Stimulated activated CD4-positive, alpha-beta T cell treated with anti-CD3 and anti-CD28 coated beads, Interleukin-1b, Interleukin-23, amount 100 ng/mL, for 24 hours (primary cell): ENCODE results near the gene PRDM5.

Experiments
- DNase-seq, 4 experiments: peaks; one replicate each; pipeline ENCODE4 v3.0.0-alpha.2; 2020; ENCODE audit warnings: low read depth in 4 of 4, low spot score in 1 of 4

Gene PRDM5

DNA sequence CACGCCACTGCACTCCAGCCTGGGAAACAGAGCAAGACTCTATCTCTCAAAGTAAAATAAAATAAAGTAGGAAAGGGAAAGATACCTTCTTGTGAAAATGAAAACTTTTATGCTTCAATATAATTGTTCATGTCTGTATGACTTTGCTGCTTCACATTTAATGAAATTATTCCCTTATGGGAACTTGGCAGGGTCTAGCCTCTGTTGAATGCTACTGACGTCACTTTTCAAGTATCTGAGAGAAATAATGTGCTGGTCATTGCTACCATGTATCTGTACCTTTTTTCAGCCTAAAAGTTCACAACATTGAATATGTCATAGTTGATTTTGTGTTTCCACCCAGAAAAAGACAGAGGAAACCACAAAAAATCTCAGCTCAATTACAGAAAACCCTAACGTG is 65.2 kb downstream of the PRDM5 start:
- no peak for DNase-seq

DNA sequence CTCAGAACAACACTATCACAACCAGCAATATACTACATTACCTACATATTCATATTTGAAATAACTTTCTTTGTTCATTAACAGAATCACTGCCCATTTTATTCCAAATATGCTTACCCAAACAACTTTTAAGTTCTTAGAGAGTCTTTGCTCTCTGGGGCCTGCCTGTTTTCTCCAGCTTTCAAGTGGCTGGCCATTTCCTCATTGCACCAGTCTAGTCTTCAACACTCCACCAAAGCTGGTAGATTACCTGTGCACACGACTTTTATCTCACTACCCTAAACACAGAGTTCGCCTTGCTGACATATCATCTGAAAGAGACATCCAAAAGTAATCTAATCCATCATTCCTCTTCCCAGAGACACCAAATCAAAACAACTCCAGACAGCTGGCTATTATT is 66.2 kb downstream of the PRDM5 start:
- no peak for DNase-seq

DNA sequence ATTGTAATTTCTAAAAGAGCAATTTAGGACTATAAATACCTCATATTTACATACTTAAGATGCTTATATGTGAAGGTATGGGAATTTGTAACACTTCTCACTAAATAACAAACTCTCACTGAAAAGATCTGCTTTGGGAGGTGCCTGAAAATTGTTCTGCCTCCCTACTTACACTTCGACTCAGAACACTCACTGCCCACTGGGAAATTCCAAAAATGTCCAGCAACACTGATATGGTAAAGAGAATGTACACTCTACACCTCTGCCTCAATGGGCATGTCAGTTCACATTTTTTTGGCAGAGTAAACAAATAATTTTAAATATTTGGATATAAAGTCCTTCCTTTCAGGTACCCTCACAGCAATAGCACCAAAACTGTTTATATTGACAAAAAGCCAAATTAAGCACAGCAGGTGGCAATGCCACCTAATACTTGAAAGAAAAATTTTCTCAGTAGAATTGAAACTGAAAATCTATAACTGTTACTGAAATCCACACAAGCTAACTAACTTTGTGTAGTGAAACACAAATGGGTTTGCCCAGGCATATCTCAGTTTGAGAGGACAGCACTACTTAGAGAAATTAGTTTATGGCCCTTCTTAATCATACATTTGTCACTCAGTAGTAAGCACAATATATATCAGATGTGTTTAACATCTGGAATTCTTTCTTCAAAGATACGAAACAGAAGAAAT is 67.1 kb downstream of the PRDM5 start:
- DNase-seq = no peak

DNA sequence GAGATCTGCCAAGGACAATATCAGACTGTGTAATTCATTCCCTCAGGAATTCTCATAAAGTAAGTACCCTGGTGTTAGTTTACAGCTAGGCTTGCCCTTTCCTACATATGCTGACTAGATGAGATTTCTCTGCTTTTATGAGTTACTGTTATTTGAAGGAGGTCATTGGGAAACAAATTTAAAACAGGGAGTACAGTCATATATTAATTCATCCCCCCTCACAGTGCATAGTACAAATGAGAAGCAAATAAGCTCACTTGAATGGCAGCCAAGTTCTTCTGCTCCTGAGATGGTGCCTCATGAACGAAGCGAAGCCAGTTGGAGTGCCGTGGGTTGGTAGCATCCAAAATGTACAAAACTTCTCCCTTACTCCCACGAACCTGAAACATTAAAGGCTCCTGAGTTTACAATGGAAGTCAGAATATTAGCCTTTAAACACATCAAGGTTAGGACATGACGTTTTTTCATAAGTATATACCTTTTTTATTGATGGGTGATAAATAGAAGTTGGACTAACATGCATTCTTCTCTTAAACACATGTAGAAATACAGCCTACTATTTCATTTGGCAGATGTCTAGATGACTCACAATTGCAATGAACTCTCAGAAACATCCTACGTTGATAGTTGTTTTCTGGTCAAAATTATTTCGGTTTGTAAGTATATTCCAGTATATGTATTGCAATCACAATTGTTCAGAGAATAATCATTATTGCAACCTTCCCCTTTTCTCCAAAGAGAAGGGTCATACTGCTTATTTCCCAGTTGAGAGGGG is 69.2 kb downstream of the PRDM5 start:
- DNase-seq = no peak

DNA sequence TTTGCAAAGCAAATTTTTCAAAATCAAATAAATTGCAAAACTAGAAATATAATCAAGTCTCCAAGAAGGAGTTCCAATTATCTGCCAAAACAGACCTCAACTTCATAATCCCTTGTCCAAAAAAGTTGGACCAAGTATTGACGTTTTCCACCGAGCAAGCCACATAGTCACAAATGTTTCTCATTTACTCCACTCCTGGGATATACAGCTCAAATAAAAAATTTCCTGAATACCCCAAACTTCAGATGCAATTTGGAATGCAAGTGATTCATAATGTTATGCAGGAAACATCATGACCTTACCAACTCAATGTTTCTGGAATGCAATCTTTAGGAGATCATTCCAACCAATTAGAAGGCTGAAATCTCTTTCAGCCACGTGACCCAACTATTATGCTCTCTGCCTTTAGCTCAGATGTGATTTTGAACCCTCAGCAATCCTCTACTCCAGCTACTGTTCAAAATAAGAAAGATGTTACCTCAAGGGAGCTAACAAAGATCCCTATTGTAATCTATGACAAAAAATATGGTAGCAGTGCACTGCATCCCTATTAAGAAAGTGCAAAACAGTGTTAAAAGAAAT is 72.4 kb downstream of the PRDM5 start:
- DNase-seq = no peak

DNA sequence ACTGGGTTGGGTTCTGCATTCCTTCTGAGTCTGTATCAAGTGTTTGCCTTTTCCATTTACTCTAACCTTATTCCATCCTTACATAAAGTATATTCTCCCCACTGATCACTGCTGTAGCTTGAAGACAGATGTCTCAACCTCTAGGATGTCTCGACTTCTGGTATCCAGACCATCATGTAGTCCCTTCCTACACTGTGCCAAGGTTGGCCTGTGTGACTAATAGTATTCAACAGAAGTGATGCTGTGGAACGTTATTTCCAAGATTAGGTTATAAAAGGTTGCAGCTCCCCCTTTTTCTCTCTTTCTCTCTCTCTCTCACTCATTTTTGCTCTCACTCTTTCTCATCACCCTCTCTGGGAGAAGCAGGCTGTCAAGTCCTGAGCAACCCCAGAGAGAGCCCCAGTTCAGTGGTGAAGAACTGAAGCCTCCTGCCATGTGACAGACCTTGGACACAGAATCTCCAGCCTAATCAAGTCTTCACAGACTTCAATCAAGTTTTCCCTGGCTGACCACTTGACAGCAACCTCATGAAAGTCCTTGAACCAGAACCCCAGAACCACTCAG is 75.4 kb downstream of the PRDM5 start:
- DNase-seq = no peak

DNA sequence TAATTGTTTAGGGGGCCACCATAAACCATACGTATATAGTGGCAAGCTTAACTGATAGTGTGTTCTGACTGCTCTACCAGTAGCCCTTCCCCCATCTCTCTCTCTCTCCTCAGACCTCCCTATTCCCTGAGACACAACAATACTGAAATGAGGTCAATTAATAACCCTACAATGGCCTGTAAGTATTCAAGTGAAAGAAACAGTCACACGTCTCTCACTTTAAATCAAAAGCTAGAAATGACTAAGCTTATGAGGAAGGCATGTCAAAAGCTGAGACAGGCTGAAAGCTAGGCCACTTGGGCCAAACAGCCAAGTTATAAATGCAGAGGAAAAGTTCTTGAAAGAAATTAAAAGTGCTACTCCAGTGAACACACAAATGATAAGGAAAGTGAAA is 78.0 kb downstream of the PRDM5 start:
- no peak for DNase-seq

DNA sequence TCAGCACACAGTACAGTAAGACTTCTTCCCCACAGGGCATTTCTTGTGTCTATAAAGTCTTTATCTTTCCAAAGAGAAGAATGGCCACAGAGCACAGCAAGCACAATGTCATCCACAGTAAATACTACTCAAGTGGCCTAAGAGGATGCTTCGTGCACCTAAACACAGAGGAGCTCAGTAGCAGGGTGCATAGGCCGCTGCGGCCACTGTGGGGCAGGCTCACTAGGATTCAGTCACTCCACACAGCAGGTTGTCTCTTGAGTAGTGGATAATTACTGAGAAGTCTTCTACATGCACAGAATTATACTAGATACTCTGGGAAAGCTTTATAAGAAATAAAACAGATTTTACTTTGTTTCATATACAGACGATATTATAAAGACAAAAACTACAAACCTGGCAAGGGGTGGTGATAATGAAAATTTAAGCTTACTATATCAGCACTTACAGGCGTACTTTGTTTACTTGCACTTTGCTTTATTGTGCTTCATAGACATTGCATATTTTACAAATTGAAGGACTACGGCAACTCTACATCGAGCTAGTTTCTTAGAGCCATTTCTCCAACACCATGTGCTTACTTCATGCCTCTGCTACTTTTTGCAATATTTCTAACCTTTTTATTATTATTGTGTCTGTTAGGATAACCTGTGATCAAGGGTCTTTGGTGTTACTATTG is 78.5 kb downstream of the PRDM5 start:
- DNase-seq = no peak

DNA sequence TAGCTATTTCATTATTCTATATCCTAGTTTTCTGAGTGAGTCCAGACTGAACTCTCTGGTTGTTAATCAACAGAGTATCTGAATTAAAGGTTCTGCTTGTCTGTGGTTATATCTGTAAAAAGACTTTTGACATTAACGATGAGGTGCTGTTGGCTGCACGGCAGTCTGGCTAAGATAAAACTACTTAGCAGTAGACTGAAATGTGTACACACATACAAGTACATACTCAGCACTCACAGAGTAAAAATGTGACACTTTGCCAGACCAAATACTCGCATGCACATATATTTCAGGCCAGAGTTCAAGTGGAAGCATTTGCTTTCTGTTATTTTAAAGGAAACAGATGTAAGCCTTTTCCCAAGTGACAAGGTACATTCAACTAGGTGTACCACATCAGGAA is 80.5 kb downstream of the PRDM5 start:
- no peak for DNase-seq

DNA sequence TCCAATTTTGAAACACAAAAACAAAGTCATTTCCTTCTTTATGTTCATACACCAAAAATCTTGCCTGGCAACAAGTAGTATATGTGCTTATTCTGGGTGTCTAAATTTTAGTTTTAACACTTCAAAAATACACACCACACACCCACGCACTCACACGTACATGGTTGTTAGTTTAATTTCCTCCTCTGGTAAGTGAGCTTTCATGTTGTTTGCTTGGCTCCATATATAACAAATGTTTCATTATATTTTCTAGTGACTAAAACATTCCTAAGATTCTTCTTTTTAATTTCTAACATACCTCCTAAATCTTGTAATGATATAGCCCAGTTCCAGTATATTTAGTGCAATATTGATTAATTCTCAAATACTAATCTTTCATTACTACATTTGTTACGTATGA is 80.9 kb downstream of the PRDM5 start:
- no peak for DNase-seq

DNA sequence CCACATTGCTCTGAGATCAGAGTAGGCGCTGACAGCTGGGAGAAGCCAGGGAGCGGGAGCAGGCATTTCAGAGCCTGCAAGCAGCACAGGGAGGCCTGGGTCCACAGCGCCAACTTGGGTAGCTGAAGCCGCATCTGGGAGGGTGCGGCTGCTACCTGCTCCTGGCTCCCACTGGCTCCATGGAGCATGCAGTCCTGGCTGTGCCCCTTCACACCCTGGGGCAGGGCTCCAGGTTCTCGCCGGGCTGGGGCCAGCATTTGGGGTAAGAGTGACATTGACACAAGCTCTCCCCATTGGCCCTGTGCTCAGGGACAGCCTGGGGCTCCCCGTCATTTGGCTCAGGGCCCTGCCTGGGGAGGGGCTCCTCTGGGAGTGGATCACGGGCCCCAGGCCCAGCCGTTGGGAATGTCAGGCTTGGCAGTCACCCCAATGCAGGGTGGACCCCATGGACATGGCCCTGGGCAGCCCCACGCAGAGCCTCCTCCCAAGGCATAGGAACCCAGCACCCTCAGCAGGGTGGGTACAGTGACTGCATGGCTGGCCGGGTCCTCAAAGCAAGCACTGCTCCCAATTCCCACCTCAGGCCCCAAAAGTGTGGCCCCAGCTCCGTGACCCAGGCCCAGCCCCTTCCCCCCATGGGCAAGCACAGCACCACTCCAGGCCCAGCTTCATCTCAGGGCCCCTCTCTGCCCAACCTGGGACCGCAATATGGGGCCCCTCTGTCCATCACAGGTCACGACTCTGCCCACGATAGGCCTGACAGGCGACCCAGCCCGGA is 82.4 kb downstream of the PRDM5 start:
- DNase-seq = no peak

DNA sequence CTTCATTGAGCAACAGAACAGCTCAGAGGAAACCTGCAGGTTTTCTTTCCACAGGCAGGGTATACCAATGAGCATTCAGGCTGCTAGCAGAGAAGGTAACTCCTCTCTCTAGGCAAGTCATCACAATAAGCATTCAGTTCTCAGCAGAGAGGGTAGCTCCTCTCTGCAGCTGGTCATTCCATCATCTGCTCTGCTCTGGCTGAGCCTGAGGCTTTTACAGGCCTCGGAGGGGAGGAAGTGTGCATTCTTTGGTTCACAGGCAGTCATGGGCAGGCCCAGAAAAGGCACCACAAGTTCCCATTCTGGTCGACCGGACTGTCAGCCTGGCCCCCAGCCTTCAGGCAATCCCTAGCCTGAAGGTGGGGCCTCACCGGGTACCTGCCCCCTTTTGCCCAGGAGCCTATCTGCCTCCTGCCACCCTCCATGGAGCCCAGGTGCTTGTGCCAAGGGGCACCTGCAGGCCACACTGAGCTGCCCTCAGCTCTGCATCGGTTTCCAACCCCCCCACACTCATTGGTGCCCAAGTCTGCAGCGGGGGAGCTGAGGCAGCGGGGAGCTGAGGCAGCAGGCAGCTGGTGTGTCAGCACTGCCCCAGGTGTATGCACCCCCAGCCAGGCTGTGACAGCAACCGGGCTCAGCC is 83.1 kb downstream of the PRDM5 start:
- no peak for DNase-seq

DNA sequence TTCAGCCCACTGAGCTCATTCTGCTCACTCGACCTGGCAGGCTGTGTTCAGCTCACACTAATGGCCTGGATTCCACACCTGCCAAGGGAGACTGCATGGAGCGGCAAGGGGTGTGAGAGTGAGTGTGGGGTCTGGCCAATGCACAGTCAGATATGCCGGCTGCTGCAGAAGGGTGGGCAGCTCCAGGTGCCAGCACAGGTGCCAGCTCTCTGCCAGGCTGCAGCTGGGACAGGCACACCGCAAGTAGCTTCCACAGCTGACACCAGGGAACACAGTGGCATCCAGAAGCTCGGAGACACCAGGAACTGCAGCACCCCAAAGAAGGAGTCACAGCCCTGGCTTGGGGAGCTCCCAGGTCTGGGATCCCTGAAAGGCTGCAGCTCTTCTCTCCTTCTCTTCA is 83.7 kb downstream of the PRDM5 start:
- no peak for DNase-seq

DNA sequence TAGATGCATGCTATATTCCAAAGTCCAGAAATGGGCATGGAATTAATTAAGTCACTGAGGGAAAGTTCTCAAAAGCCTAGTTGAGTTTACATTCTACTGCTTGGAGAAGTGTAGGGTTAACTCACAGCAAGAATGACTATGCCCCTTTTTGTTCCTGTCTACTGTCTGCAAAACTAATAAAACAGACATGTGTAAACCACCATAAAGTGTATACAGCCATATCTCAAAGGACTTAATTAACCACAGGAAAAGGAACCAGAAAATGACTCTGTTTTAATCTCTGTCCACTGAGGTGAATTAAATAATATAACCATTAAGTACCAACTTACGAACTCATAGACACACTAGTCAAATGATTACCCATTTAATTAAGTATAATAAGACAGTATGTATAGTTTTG is 84.9 kb downstream of the PRDM5 start:
- DNase-seq = no peak

DNA sequence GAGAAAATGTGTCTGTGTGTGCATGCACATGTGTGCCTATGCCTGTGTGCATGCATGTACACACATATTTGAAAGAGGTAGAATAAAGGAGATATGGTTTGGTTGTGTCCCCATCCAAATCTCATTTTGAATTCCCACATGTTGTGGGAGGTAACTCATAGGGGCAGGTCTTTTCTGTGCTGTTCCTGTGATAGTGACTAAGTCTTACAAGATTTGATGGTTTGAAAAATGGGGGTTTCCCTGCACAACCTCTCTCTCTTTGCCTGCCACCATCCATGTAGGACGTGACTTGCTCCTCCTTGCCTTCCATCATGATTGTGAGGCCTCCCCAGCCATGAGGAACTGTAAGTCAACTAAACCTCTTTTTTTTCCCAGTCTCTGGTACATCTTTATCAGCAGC is 87.2 kb downstream of the PRDM5 start:
- DNase-seq = no peak

DNA sequence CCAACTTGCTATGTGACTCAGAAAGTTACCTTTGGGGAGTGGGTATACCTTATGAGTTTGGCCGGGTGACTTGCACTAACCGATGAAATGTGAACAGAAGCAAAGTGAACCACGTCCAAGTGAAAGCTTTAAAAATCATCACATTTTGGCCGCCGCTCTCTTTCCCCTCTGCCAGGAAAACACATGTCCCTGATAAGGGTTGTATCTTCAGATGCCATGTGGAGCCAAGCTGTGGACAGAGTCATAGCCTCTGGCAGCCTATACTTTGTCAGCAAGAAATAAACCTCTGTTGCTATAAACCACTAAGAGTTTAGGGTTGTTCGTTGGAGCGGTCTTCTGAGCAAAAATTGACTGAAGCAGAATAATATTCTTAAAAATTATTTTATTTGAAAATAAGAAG is 92.3 kb downstream of the PRDM5 start:
- no peak for DNase-seq

DNA sequence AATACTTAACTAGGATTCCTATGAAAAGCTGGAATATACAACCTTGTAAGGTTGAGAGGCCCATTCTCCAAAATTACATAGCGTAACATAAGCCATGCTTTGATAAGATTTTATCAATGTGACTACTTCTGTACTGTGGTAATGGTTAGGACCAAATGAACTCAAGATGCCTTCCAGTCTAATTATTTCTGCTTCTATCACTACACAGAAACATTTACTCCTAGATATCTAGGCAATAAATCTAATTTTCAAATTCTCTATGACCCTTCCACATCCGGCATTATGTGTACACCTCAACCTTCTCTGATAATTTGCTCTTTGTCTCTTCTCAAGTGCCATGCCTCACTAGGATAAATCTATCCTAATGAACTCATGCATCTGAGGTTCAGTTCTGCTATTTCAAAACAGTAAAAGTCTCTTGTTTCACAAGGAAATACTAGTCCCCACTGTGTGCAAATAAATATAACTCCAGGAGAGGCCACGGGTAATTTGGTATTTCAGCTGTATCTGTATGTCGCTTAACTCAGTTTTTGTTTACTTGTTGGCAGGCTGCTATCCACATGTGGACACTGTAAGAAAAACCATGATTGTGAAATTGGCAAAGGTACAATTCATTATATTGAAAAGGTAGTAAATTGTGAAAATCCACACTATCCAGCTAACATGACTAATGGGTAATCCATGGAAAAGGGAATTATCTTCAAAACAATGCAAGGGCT is 93.3 kb downstream of the PRDM5 start:
- no peak for DNase-seq

DNA sequence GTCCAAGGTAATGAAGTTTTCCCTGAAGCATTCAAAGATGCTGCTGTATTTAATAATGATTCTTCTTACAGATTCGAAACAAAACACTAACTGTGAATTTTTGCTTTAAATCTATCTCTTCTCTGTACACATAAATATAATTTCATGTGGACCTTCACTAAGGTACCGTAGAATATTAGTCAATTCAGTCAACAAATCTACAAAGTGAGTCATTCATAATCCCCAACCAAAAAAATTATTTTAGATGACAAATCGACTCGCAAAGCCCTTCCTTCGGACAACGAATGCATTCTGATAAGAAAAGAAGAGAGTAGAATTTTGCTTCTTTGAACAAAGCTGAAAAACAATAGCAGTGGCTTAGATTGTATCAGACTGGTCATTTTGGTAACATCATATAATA is 95.7 kb downstream of the PRDM5 start:
- no peak for DNase-seq

DNA sequence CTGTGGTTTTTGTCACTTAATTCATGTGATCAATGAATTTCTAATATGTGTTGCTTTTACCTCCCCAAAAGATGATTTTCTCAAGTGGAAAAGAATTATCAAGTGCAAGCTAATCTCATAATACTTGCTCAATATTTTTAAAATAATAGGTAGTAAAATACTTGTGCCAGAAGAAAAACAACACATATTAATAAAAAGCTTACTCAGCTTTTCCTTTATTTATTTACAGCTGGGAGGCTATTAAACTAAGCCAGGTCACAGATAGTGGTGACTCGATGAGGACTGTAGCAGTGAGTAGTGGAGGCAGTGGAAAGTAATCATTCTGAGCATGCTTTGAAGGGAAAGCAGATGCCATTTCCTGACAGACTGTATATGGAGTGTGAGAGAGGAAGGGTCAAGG is 96.1 kb downstream of the PRDM5 start:
- no peak for DNase-seq

DNA sequence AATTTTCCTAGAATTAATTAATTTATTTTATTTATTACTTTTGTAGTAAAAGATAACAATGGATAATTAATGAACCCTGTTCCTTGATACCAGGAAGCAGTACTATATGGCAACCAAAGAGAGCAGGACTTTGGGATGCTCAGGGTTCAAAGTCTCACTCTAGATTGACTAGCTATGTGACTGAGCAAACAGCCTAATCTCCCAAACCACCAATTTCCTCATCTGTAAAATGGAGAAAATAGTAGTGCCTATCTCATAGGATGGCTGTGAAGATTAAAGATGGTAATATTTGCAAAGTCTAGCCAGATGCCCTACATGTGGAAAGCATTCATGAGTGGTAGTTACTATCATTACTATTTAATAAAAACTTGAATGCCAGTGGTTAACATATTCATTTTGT is 97.6 kb downstream of the PRDM5 start:
- no peak for DNase-seq
